RWPE2 (cell line): ENCODE data around the gene BACE1-AS.

ENCODE experiments used
- ATAC-seq: fragments of 200-7000 bp; cut with Tn5 transposase; 3 replicates; pipeline ENCODE4 v1.9.1; 2021; ENCODE audit warnings: low read depth
- DNase-seq: peaks from one replicate; pipeline ENCODE4 v3.0.0-alpha.2; 2020; ENCODE audit warnings: low spot score
- H3K27ac ChIP-seq: fragments of 450-650 bp; 2 replicates; pipeline ENCODE4 v1.5.1; 2017; ENCODE audit warnings: mild to moderate bottlenecking; ENCODE audit not compliant: poor library complexity, severe bottlenecking
- H3K27me3 ChIP-seq: fragments of 250-450 bp; sonication (Bioruptor Pico); 2 replicates; pipeline ENCODE4 v1.5.1; 2021; ENCODE audit warnings: mild to moderate bottlenecking, moderate library complexity; ENCODE audit not compliant: insufficient read depth, poor library complexity, severe bottlenecking
- H3K36me3 ChIP-seq: fragments of 250-450 bp; sonication (Bioruptor Pico); 2 replicates; pipeline ENCODE4 v1.5.1; 2020; ENCODE audit warnings: low read depth, mild to moderate bottlenecking, moderate library complexity
- H3K4me1 ChIP-seq: fragments of 250-450 bp; sonication (Bioruptor Pico); 2 replicates; pipeline ENCODE4 v1.5.1; 2021; ENCODE audit warnings: mild to moderate bottlenecking, moderate library complexity; ENCODE audit not compliant: insufficient read depth, poor library complexity, severe bottlenecking
- H3K4me3 ChIP-seq: fragments of 250-450 bp; sonication (Bioruptor Pico); 2 replicates; pipeline ENCODE4 v1.5.1; 2021; ENCODE audit warnings: mild to moderate bottlenecking, moderate library complexity; ENCODE audit not compliant: severe bottlenecking
- H3K9me3 ChIP-seq: fragments of 250-450 bp; sonication (Bioruptor Pico); 2 replicates; pipeline ENCODE4 v1.5.1; 2021; ENCODE audit warnings: mild to moderate bottlenecking, moderate library complexity; ENCODE audit not compliant: severe bottlenecking
- TF ChIP-seq, protein P1 (sequence below): fragments of 450-650 bp; IDR thresholded peaks from one replicate; pipeline ENCODE4 v1.5.1; 2017; ENCODE audit warnings: mild to moderate bottlenecking, moderate library complexity; ENCODE audit not compliant: poor library complexity, severe bottlenecking

BACE1-AS gene

GRCh38 chr11:117286588-117286987 lies 4.6 kb upstream of the BACE1-AS start:
- ATAC-seq (no peak), DNase-seq (no peak)
- no peak overlapping the region for H3K27ac ChIP-seq
- peaks cover 63% of the 10 kb centered on the region for H3K36me3 ChIP-seq
- no peak overlapping the region for H3K4me3 ChIP-seq
- no peaks in the 10 kb centered on the region for H3K27me3 ChIP-seq
- no peaks in the 10 kb centered on the region for H3K4me1 ChIP-seq
- TF ChIP-seq, protein P1, sequence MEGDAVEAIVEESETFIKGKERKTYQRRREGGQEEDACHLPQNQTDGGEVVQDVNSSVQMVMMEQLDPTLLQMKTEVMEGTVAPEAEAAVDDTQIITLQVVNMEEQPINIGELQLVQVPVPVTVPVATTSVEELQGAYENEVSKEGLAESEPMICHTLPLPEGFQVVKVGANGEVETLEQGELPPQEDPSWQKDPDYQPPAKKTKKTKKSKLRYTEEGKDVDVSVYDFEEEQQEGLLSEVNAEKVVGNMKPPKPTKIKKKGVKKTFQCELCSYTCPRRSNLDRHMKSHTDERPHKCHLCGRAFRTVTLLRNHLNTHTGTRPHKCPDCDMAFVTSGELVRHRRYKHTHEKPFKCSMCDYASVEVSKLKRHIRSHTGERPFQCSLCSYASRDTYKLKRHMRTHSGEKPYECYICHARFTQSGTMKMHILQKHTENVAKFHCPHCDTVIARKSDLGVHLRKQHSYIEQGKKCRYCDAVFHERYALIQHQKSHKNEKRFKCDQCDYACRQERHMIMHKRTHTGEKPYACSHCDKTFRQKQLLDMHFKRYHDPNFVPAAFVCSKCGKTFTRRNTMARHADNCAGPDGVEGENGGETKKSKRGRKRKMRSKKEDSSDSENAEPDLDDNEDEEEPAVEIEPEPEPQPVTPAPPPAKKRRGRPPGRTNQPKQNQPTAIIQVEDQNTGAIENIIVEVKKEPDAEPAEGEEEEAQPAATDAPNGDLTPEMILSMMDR = no peak
- no peaks in the 10 kb centered on the region for H3K9me3 ChIP-seq

DNA sequence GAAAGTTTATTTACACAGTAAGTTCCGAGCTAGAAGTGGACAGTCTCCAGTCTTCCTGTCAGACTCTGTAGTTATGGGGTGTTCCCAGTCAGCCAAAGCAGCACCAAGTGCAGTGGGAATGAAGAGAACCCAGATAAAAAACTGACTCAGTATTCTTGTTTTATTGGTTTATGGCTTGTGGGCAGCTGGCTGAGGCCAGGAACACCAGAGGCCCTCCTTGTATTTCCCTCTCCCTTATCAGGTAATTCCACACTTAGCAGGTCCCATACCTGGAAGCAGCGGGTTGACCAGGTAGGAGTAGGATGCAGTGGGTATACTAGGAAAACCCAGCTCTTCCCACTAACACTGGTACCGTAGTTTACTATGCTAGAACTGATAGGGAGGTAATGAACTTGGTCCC lies 3.5 kb upstream of the BACE1-AS start:
- Histone ChIP-seq H3K4me1 (no peaks in the 10 kb centered on the region), H3K4me3 (no peak overlapping the region), H3K27me3 (no peaks in the 10 kb centered on the region), H3K27ac (no peak overlapping the region), H3K36me3 (peaks cover 52% of the 10 kb centered on the region), H3K9me3 (no peaks in the 10 kb centered on the region)
- ATAC-seq (no peak), DNase-seq (no peak)
- TF ChIP-seq, protein P1 = no peak

- Histone ChIP-seq H3K27ac (no peak overlapping the region), H3K4me1 (no peaks in the 10 kb centered on the region), H3K27me3 (no peaks in the 10 kb centered on the region), H3K9me3 (no peaks in the 10 kb centered on the region), H3K36me3 (peaks cover 32% of the 10 kb centered on the region), H3K4me3 (no peak overlapping the region)
- no peak for DNase-seq
- no peak for ATAC-seq
- TF ChIP-seq, protein P1 = no peak
Observed at GRCh38 chr11:117289795-117290194, 1.4 kb upstream of the BACE1-AS start.

DNA sequence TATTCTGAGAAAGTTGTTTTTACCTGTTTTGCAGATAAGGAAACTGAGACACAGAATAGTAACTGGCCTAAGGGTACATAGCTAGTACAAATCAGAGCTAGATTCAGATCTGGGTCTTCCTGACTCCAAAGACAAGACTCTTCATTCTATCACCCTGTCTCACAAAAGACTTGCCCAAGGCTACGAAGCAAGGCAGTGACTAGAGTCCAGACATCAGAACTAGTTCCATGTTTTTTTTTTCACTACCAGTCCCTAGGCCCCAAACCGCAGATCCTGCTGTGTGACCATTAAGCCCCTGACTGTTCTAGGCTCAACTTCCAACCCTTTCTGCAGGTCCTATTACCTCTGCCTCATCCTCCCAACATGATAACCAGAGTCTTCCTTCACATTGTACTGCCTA lies 1.5 kb downstream of the BACE1-AS start:
- Histone ChIP-seq H3K36me3 (peaks cover 7% of the 10 kb centered on the region; the same call in 1 of the 2 replicates), H3K27ac (no peak overlapping the region), H3K27me3 (no peaks in the 10 kb centered on the region), H3K9me3 (no peaks in the 10 kb centered on the region), H3K4me3 (no peak overlapping the region), H3K4me1 (no peaks in the 10 kb centered on the region)
- no peak for ATAC-seq
- TF ChIP-seq, protein P1 = no peak
- no peak for DNase-seq

- H3K9me3 ChIP-seq = no peaks in the 10 kb centered on the region
- no peaks in the 10 kb centered on the region for H3K27me3 ChIP-seq
- no peak overlapping the region for H3K27ac ChIP-seq
- no peak overlapping the region for H3K4me3 ChIP-seq
- DNase-seq (no peak), ATAC-seq (no peak)
- no peaks in the 10 kb centered on the region for H3K4me1 ChIP-seq
- no peaks in the 10 kb centered on the region for H3K36me3 ChIP-seq
- TF ChIP-seq, protein P1 = no peak
Observed at GRCh38 chr11:117295438-117296137, 4.4 kb downstream of the BACE1-AS start.
